Progenitor cell of endocrine pancreas (in vitro differentiated cells): ENCODE results near the gene PPP1R16B. TPM values are rescaled to one million over a fixed set of nuclear protein-coding genes. Genes with fewer than 3 reads are reported as not detected.

Experiments used
- DNase-seq: peaks from one replicate; pipeline ENCODE4 v3.0.0; 2021; ENCODE audit warnings: low spot score; ENCODE audit not compliant: unreplicated experiment
- H3K27ac Mint-ChIP-seq: 2 replicates; pipeline ENCODE4 v1.8.0; 2021; ENCODE audit warnings: mild to moderate bottlenecking, moderate library complexity, mixed read lengths
- H3K27me3 Mint-ChIP-seq: 2 replicates; pipeline ENCODE4 v1.8.0; 2021; ENCODE audit warnings: mixed read lengths
- H3K36me3 Mint-ChIP-seq: 2 replicates; pipeline ENCODE4 v1.8.0; 2022; ENCODE audit warnings: mixed read lengths; ENCODE audit not compliant: insufficient read depth
- H3K4me1 Mint-ChIP-seq: 2 replicates; pipeline ENCODE4 v1.8.0; 2021; ENCODE audit warnings: low read depth, mixed read lengths
- H3K4me3 Mint-ChIP-seq: 2 replicates; pipeline ENCODE4 v1.8.0; 2021; ENCODE audit warnings: low read depth, mild to moderate bottlenecking, moderate library complexity, mixed read lengths
- H3K9me3 Mint-ChIP-seq: 2 replicates; pipeline ENCODE4 v1.8.0; 2021; ENCODE audit warnings: low read depth, mixed read lengths
- total RNA-seq: library from RNA; stranded (reverse); gene quantifications from 2 replicates; pipeline ENCODE4 v1.2.1, GENCODE V29; 2021
- TF ChIP-seq, protein P1 (sequence below): fragments of 200-600 bp; sonication (generic); IDR thresholded peaks from one replicate; pipeline ENCODE4 v1.5.0; 2021; ENCODE audit warnings: antibody characterized with exemption, mild to moderate bottlenecking; ENCODE audit not compliant: unreplicated experiment

Gene PPP1R16B
- total RNA-seq, 1 donor from 2014 or later: not detected

GRCh38 chr20:38937978-38938473, 132.5 kb downstream of the PPP1R16B start:
- H3K4me1 Mint-ChIP-seq: no peaks in the 10 kb centered on the region
- H3K27me3 Mint-ChIP-seq: no peaks in the 10 kb centered on the region
- H3K27ac Mint-ChIP-seq: no peak overlapping the region
- no peak for DNase-seq
- H3K4me3 Mint-ChIP-seq: no peak overlapping the region
- H3K36me3 Mint-ChIP-seq: no peaks in the 10 kb centered on the region
- TF ChIP-seq, protein P1, sequence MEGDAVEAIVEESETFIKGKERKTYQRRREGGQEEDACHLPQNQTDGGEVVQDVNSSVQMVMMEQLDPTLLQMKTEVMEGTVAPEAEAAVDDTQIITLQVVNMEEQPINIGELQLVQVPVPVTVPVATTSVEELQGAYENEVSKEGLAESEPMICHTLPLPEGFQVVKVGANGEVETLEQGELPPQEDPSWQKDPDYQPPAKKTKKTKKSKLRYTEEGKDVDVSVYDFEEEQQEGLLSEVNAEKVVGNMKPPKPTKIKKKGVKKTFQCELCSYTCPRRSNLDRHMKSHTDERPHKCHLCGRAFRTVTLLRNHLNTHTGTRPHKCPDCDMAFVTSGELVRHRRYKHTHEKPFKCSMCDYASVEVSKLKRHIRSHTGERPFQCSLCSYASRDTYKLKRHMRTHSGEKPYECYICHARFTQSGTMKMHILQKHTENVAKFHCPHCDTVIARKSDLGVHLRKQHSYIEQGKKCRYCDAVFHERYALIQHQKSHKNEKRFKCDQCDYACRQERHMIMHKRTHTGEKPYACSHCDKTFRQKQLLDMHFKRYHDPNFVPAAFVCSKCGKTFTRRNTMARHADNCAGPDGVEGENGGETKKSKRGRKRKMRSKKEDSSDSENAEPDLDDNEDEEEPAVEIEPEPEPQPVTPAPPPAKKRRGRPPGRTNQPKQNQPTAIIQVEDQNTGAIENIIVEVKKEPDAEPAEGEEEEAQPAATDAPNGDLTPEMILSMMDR: no peak
- H3K9me3 Mint-ChIP-seq: no peaks in the 10 kb centered on the region

DNA sequence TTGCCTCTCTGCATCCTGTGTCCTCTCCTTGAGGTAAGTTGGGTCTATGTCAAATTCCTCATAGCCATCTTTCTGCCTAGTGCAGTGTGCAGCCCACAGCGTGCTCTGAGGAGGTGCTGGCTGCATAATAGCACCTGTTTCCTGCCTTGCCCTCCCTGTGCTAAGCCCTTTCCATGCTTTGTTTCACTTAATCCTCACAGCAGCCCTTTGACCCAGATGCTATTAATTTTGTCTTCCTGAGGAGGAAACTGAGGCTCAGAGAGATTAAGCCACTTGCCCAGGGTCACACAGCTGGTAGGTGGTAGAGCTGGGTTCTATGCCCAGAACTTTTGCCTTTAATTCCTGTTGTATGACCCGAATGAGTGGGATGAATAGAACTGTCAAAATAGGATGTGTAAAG, 134.2 kb downstream of the PPP1R16B start:
- H3K9me3 Mint-ChIP-seq: no peaks in the 10 kb centered on the region
- DNase-seq: no peak
- no peaks in the 10 kb centered on the region for H3K36me3 Mint-ChIP-seq
- H3K27ac Mint-ChIP-seq: no peak overlapping the region
- H3K4me3 Mint-ChIP-seq: no peak overlapping the region
- TF ChIP-seq, protein P1: no peak
- H3K4me1 Mint-ChIP-seq: no peaks in the 10 kb centered on the region
- H3K27me3 Mint-ChIP-seq: no peaks in the 10 kb centered on the region

DNA sequence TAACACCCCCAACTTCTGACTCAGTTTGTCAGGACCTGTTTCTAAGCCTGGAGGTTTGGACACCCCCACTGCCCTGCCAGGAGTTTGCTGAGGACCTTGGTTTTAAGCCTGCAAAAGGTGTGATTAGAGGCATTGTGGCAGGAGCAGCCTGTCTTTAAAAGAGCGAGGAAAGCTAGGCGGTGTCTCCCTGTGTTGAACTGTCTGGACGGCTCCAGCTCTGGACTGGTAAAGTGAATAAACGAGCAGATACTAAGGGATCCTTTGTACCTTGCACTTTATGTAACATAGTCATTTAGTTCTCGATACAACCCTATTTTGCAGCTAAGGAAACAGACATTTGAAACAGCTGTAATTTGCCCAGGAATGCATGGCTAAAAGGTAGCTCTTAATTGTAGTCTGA, 135.1 kb downstream of the PPP1R16B start:
- TF ChIP-seq, protein P1: no peak
- H3K27me3 Mint-ChIP-seq: no peaks in the 10 kb centered on the region
- no peak overlapping the region for H3K4me3 Mint-ChIP-seq
- no peak for DNase-seq
- H3K4me1 Mint-ChIP-seq: no peaks in the 10 kb centered on the region
- H3K27ac Mint-ChIP-seq: no peak overlapping the region
- no peaks in the 10 kb centered on the region for H3K9me3 Mint-ChIP-seq
- H3K36me3 Mint-ChIP-seq: peaks cover 2% of the 10 kb centered on the region

- H3K27ac Mint-ChIP-seq: no peak overlapping the region
- no peaks in the 10 kb centered on the region for H3K9me3 Mint-ChIP-seq
- H3K36me3 Mint-ChIP-seq: peaks cover 4% of the 10 kb centered on the region
- no peaks in the 10 kb centered on the region for H3K4me1 Mint-ChIP-seq
- H3K27me3 Mint-ChIP-seq: no peaks in the 10 kb centered on the region
- no peak for DNase-seq
- TF ChIP-seq, protein P1: no peak
- H3K4me3 Mint-ChIP-seq: no peak overlapping the region
These were observed 136.4 kb downstream of the PPP1R16B start for GRCh38 chr20:38941726-38942389.

- H3K4me3 Mint-ChIP-seq: no peak overlapping the region
- H3K36me3 Mint-ChIP-seq: peaks cover 4% of the 10 kb centered on the region
- no peak for DNase-seq
- H3K27me3 Mint-ChIP-seq: no peaks in the 10 kb centered on the region
- peaks cover 8% of the 10 kb centered on the region for H3K4me1 Mint-ChIP-seq
- H3K9me3 Mint-ChIP-seq: no peaks in the 10 kb centered on the region
- TF ChIP-seq, protein P1: no peak
- no peak overlapping the region for H3K27ac Mint-ChIP-seq
These were observed 139.5 kb downstream of the PPP1R16B start for GRCh38 chr20:38945012-38945411.
